MM.1S (cell line): Measurements from ENCODE around the gene PUM1.

ENCODE experiments used
- DNase-seq: peaks from one replicate; pipeline ENCODE4 v3.0.0-alpha.2; 2015
- H2AFZ ChIP-seq: fragments of 300-600 bp; sonication (generic); 2 replicates; pipeline ENCODE4 v1.6.0; 2016; ENCODE audit warnings: antibody characterized with exemption, low read length
- H3F3A ChIP-seq: fragments of 300-600 bp; sonication (generic); 2 replicates; pipeline ENCODE4 v1.6.1; 2016; ENCODE audit warnings: mild to moderate bottlenecking, antibody characterized with exemption, low read length, moderate library complexity, mixed read lengths; ENCODE audit not compliant: insufficient read depth
- H3K27ac ChIP-seq: fragments of 300-600 bp; sonication (generic); 2 replicates; pipeline ENCODE4 v1.5.1; 2016; ENCODE audit warnings: mild to moderate bottlenecking, low read length
- H3K27me3 ChIP-seq: fragments of 300-600 bp; sonication (generic); replicated peaks from 2 replicates; pipeline ENCODE4 v1.6.0; 2016; ENCODE audit warnings: low read length; ENCODE audit not compliant: insufficient read depth
- H3K36me3 ChIP-seq: fragments of 300-600 bp; sonication (generic); replicated peaks from 2 replicates; pipeline ENCODE4 v1.6.1; 2016; ENCODE audit warnings: mild to moderate bottlenecking, low read length, mixed read lengths; ENCODE audit not compliant: insufficient read depth
- H3K4me1 ChIP-seq: fragments of 300-600 bp; sonication (generic); 2 replicates; pipeline ENCODE4 v1.6.1; 2016; ENCODE audit warnings: low read length, mixed read lengths
- H3K4me2 ChIP-seq: fragments of 300-600 bp; sonication (generic); 2 replicates; pipeline ENCODE4 v1.6.0; 2016; ENCODE audit warnings: low read depth, low read length
- H3K4me3 ChIP-seq: fragments of 300-600 bp; sonication (generic); 2 replicates; pipeline ENCODE4 v1.5.1; 2016; ENCODE audit warnings: low read length, mixed read lengths
- H3K79me2 ChIP-seq: fragments of 300-600 bp; sonication (generic); 2 replicates; pipeline ENCODE4 v1.6.1; 2016; ENCODE audit warnings: mixed run types, low read length, mixed read lengths
- H3K9ac ChIP-seq: fragments of 300-600 bp; sonication (generic); 2 replicates; pipeline ENCODE4 v1.6.1; 2016; ENCODE audit warnings: low read length, mixed read lengths
- H3K9me2 ChIP-seq: fragments of 300-600 bp; sonication (generic); replicated peaks from 2 replicates; pipeline ENCODE4 v1.6.1; 2016; ENCODE audit warnings: mild to moderate bottlenecking, low read length, mixed read lengths; ENCODE audit not compliant: insufficient read depth
- H3K9me3 ChIP-seq: fragments of 300-600 bp; sonication (generic); replicated peaks from 2 replicates; pipeline ENCODE4 v1.6.1; 2016; ENCODE audit warnings: mild to moderate bottlenecking, low read length, mixed read lengths; ENCODE audit not compliant: insufficient read depth
- H4K20me1 ChIP-seq: fragments of 300-600 bp; sonication (generic); 2 replicates; pipeline ENCODE4 v1.6.1; 2016; ENCODE audit warnings: mild to moderate bottlenecking, low read length, moderate library complexity, mixed read lengths; ENCODE audit not compliant: insufficient read depth
- CTCF ChIP-seq: fragments of 300-600 bp; sonication (generic); IDR thresholded peaks from 2 replicates; pipeline ENCODE4 v1.5.1; 2016; ENCODE audit warnings: antibody characterized with exemption, low read length, mixed read lengths
- EZH2 ChIP-seq: fragments of 300-600 bp; sonication (generic); optimal IDR thresholded peaks from 2 replicates; pipeline ENCODE3; 2017; ENCODE audit warnings: low read depth, mild to moderate bottlenecking, antibody characterized with exemption, low read length, mixed read lengths
- EZH2phosphoT487 ChIP-seq: fragments of 300-600 bp; sonication (generic); IDR thresholded peaks from 2 replicates; pipeline ENCODE4 v1.6.1; 2018; ENCODE audit warnings: antibody characterized with exemption, low read length

Gene PUM1

GRCh38 chr1:31003613-31004230 lies 61.8 kb downstream of the PUM1 start:
- no peaks in the 10 kb centered on the region for H3K9me3 ChIP-seq
- H3K36me3 ChIP-seq, result peaks cover 6% of the 10 kb centered on the region
- DNase-seq, result no peak
- peaks cover 92% of the 10 kb centered on the region for H3K79me2 ChIP-seq
- H3K9ac ChIP-seq, result no peak overlapping the region
- TF ChIP-seq EZH2, result no peak
- TF ChIP-seq EZH2phosphoT487, result no peak
- TF ChIP-seq CTCF, result no peak
- H3K9me2 ChIP-seq, result no peaks in the 10 kb centered on the region
- no peak overlapping the region for H2AFZ ChIP-seq
- H3K4me2 ChIP-seq, result no peak overlapping the region
- H3K27me3 ChIP-seq, result no peaks in the 10 kb centered on the region
- H3K27ac ChIP-seq, result no peak overlapping the region
- no peaks in the 10 kb centered on the region for H3K4me1 ChIP-seq
- H3K4me3 ChIP-seq, result no peak overlapping the region
- H3F3A ChIP-seq, result no peaks in the 10 kb centered on the region
- peaks cover 33% of the 10 kb centered on the region for H4K20me1 ChIP-seq

GRCh38 chr1:31000301-31000700 lies 65.2 kb downstream of the PUM1 start:
- no peak overlapping the region for H3K4me3 ChIP-seq
- H3K79me2 ChIP-seq, result peaks cover 94% of the 10 kb centered on the region
- no peak overlapping the region for H3K27ac ChIP-seq
- H3K4me2 ChIP-seq, result no peak overlapping the region
- TF ChIP-seq EZH2phosphoT487 (no peak), CTCF (no peak), EZH2 (no peak)
- H3K27me3 ChIP-seq, result no peaks in the 10 kb centered on the region
- no peaks in the 10 kb centered on the region for H3K9me3 ChIP-seq
- no peak for DNase-seq
- peaks cover 12% of the 10 kb centered on the region for H3K36me3 ChIP-seq
- H3K9me2 ChIP-seq, result no peaks in the 10 kb centered on the region
- H3F3A ChIP-seq, result no peaks in the 10 kb centered on the region
- no peak overlapping the region for H3K9ac ChIP-seq
- peaks cover 27% of the 10 kb centered on the region for H4K20me1 ChIP-seq
- no peak overlapping the region for H2AFZ ChIP-seq
- no peaks in the 10 kb centered on the region for H3K4me1 ChIP-seq

- H3K79me2 ChIP-seq, result peaks cover 93% of the 10 kb centered on the region
- no peak for DNase-seq
Observed at GRCh38 chr1:30998887-30999286, 66.6 kb downstream of the PUM1 start.

More at GRCh38 chr1:30998887-30999286, 66.6 kb downstream of the PUM1 start:
- Histone ChIP-seq H2AFZ (no peak overlapping the region), H3K36me3 (peaks cover 12% of the 10 kb centered on the region; the same call in 1 of the 2 replicates), H3K9ac (no peak overlapping the region), H3K4me2 (no peak overlapping the region), H4K20me1 (peaks cover 27% of the 10 kb centered on the region), H3K9me2 (no peaks in the 10 kb centered on the region), H3K4me3 (no peak overlapping the region), H3K4me1 (no peaks in the 10 kb centered on the region), H3K9me3 (no peaks in the 10 kb centered on the region), H3K27ac (no peak overlapping the region), H3F3A (no peaks in the 10 kb centered on the region), H3K27me3 (no peaks in the 10 kb centered on the region)
- TF ChIP-seq EZH2 (no peak), CTCF (no peak), EZH2phosphoT487 (no peak)
